HepG2 (cell line): Measurements from ENCODE around the gene RPS6KA3. TPM values are rescaled to one million over a fixed set of nuclear protein-coding genes. Genes with fewer than 3 reads are reported as not detected.

Experiments used
- ATAC-seq: fragments of 200-7000 bp; cut with Tn5 transposase; 3 replicates; pipeline ENCODE4 v1.9.1; 2020; ENCODE audit warnings: mild to moderate bottlenecking, moderate library complexity
- BruUV-seq: library from RNA; stranded (reverse); fragments of 400-500 nt; replicated peaks from 2 replicates; lab custom pipeline; 2021; lab: Mats Ljungman, UMichigan
- CTCF ChIA-PET: fragments of 300-600 bp; formaldehyde crosslinking; extraction: SDS; loops from one replicate; lab custom pipeline; 2021; ENCODE audit warnings: low total read pairs, inconsistent platforms, low intra/inter-chr PET ratio; lab: Yijun Ruan, JAX
- POLR2A ChIA-PET: fragments of 350-600 bp; sonication (Branson Sonifier 250); formaldehyde crosslinking; loops from one replicate; lab custom pipeline; 2020; ENCODE audit warnings: antibody characterized with exemption, inconsistent platforms; lab: Yijun Ruan, JAX
- DNase-seq: peaks from one replicate; pipeline ENCODE4 v3.0.0-alpha.2; 2015; ENCODE audit warnings: low spot score
- FAIRE-seq: peaks from 3 replicates; lab custom pipeline; 2011; peaks lifted over from hg19 to GRCh38; lab: Jason Lieb, UNC
- H2AFZ ChIP-seq: one replicate; pipeline ENCODE4 v1.6.1; 2011; ENCODE audit warnings: low read length, inconsistent platforms
- H3K27ac ChIP-seq: fragments of 300-600 bp; 3 replicates; pipeline ENCODE4 v1.8.0; 2011; ENCODE audit warnings: mixed run types, mild to moderate bottlenecking, mixed read lengths, low read length, inconsistent platforms; ENCODE audit not compliant: insufficient read depth; ENCODE audit errors: extremely low read length
- H3K27me3 ChIP-seq, 2 experiments: fragments of 200-600 bp in 1 of 2; 2 replicates in 1 of 2; 3 replicates in 1 of 2; pipeline versions ENCODE4 v1.6.0 to v1.8.0; 2011; ENCODE audit warnings: low read length in 2 of 2, mild to moderate bottlenecking in 2 of 2, moderate library complexity in 2 of 2, inconsistent platforms in 1 of 2; ENCODE audit not compliant: insufficient read depth in 2 of 2, control insufficient read depth in 1 of 2
- H3K36me3 ChIP-seq, 2 experiments: fragments of 200-600 bp in 1 of 2; replicated peaks in 1 of 2; 2 replicates in 1 of 2; 3 replicates in 1 of 2; pipeline versions ENCODE4 v1.5.1 to v1.8.0; 2011; ENCODE audit warnings: low read length in 2 of 2, inconsistent platforms in 1 of 2; ENCODE audit not compliant: insufficient read depth in 2 of 2, control insufficient read depth in 1 of 2
- H3K4me1 ChIP-seq: 2 replicates; pipeline ENCODE4 v1.5.1; 2012; ENCODE audit warnings: low read length, inconsistent platforms; ENCODE audit not compliant: insufficient read depth
- H3K4me2 ChIP-seq: 2 replicates; pipeline ENCODE4 v1.6.0; 2011; ENCODE audit warnings: low read depth, low read length, inconsistent platforms
- H3K4me3 ChIP-seq, 3 experiments: fragments of 200-600 bp in 1 of 3; sonication (generic), shearing (Covaris generic) in 1 of 3; replicated peaks in 1 of 3; 2 replicates each; pipeline ENCODE4 v1.5.1; 2011 to 2016; ENCODE audit warnings: low read length in 3 of 3, inconsistent platforms in 2 of 3, low read depth in 2 of 3, mild to moderate bottlenecking in 2 of 3, control low read depth in 1 of 3, mixed read lengths in 1 of 3; ENCODE audit not compliant: insufficient read depth in 1 of 3
- H3K79me2 ChIP-seq: one replicate; pipeline ENCODE4 v1.6.1; 2011; ENCODE audit warnings: low read length, inconsistent platforms; ENCODE audit not compliant: insufficient read depth
- H3K9ac ChIP-seq: 2 replicates; pipeline ENCODE4 v1.6.0; 2011; ENCODE audit warnings: mild to moderate bottlenecking, low read depth, low read length, inconsistent platforms; ENCODE audit not compliant: insufficient read depth
- H3K9me3 ChIP-seq: 2 replicates; pipeline ENCODE4 v1.5.1; 2012; ENCODE audit warnings: mild to moderate bottlenecking, low read length
- H4K20me1 ChIP-seq: 2 replicates; pipeline ENCODE4 v1.6.0; 2011; ENCODE audit warnings: inconsistent platforms, mild to moderate bottlenecking, low read length, moderate library complexity; ENCODE audit not compliant: insufficient read depth
- CREB3 ChIP-seq: sonication (generic); formaldehyde crosslinking; IDR thresholded peaks from 2 replicates; pipeline ENCODE4 v1.5.0; 2020; ENCODE audit warnings: missing genetic modification reagents
- GATAD1 ChIP-seq: IDR thresholded peaks from 2 replicates; pipeline ENCODE4 v1.6.1; 2016; ENCODE audit warnings: missing genetic modification reagents, missing compliant biosample characterization
- HCFC1 ChIP-seq: fragments of 150-350 bp; IDR thresholded peaks from 2 replicates; pipeline ENCODE4 v1.6.1; 2014; ENCODE audit warnings: low read depth, low read length
- KDM3A ChIP-seq: IDR thresholded peaks from 2 replicates; pipeline ENCODE4 v1.6.1; 2018; ENCODE audit warnings: low read depth, missing compliant biosample characterization
- POLR2AphosphoS2 ChIP-seq: IDR thresholded peaks from 2 replicates; pipeline ENCODE4 v1.6.1; 2011; ENCODE audit warnings: low read depth, low read length, improper control_type of control experiment
- THAP8 ChIP-seq: sonication (generic); formaldehyde crosslinking; IDR thresholded peaks from 2 replicates; pipeline ENCODE4 v1.5.1; 2020; ENCODE audit warnings: missing genetic modification reagents, mild to moderate bottlenecking, borderline replicate concordance
- ZNF691 ChIP-seq: sonication (generic); formaldehyde crosslinking; IDR thresholded peaks from 2 replicates; pipeline ENCODE4 v1.4.0; 2020; ENCODE audit warnings: missing genetic modification reagents, low read depth, mild to moderate bottlenecking, borderline replicate concordance
- WGBS: methylation state at CpG from one replicate; pipeline ENCODE4 v1.1.6; 2017; ENCODE audit warnings: low lambda C conversion rate; 5-methylcytosine and 5-hydroxymethylcytosine counted together
- in situ Hi-C: cut with HindIII; loops from 2 replicates; pipeline ENCODE4 v1.10.0; 2017; ENCODE audit warnings: low pct_unique_long_range_greater_than_20kb; ENCODE audit not compliant: extremely low pct_ligation_motif_present
- intact Hi-C: fragments of 100-400 bp; cut with micrococcal nuclease; formaldehyde crosslinking; loops from one replicate; pipeline ENCODE4 v1.10.0; 2022; ENCODE audit not compliant: unreplicated experiment
- polyA plus RNA-seq, 8 experiments: library from polyadenylated mRNA; depleted of rRNA in 3 of 8; stranded (reverse) in 7 of 8; unstranded in 1 of 8; fragments of >200 nt; fragmentation: Illumina TruSeq in 4 of 8; extraction: Trizol in 4 of 8; gene quantifications; 2 replicates each; pipeline versions ENCODE4 v1.2.1 to v1.2.3, GENCODE V29; 2011 to 2016; ENCODE audit warnings: low read depth in 4 of 8, missing spikeins in 1 of 8, mixed read lengths in 1 of 8; ENCODE audit not compliant: insufficient read depth in 1 of 8
- total RNA-seq, 5 experiments: library from RNA; depleted of rRNA; stranded (reverse); fragments of >200 nt; fragmentation: Illumina TruSeq; extraction: Trizol; gene quantifications; 2 replicates each; pipeline ENCODE4 v1.2.3, GENCODE V29; 2016; ENCODE audit warnings: low read depth in 1 of 5

The RPS6KA3 gene
- total and polyA plus RNA-seq, 2 of the 13 experiments (the other 11 are each of a cell fraction or from before 2014, with no cell fraction given), result 314 to 357 TPM

GRCh38 chrX:20217271-20217670 lies 49.4 kb downstream of the RPS6KA3 start:
- no TSS peak for BruUV-seq
- H2AFZ ChIP-seq, result no peak overlapping the region
- H3K4me1 ChIP-seq, result peaks cover 96% of the 10 kb centered on the region
- intact Hi-C loops (no loop called here), in situ Hi-C loops (no loop called here)
- DNase-seq (no peak), ATAC-seq (no peak), FAIRE-seq (no peak)
- H3K9ac ChIP-seq, result no peak overlapping the region
- 0 out of 5 replicates have a peak, but pooled peaks cover 0 to 10% of the 10 kb centered on the region in 2 experiments for H3K36me3 ChIP-seq
- no peak overlapping the region for H3K4me2 ChIP-seq
- no peak overlapping the region for H3K4me3 ChIP-seq
- CTCF ChIA-PET, result no interaction called here
- TF ChIP-seq CREB3 (CRISPR knock-in tag), result no peak
- no peak for TF ChIP-seq KDM3A (CRISPR knock-in tag)
- no peak for TF ChIP-seq GATAD1 (CRISPR knock-in tag)
- no peak for TF ChIP-seq POLR2AphosphoS2
- no peak for TF ChIP-seq ZNF691 (CRISPR knock-in tag)
- no peak for TF ChIP-seq THAP8 (CRISPR knock-in tag)
- no peak for TF ChIP-seq HCFC1
- POLR2A ChIA-PET, result no interaction called here
- no peaks in the 10 kb centered on the region for H3K9me3 ChIP-seq
- no peaks in the 10 kb centered on the region for H3K27me3 ChIP-seq
- H3K27ac ChIP-seq, result no peak overlapping the region
- H3K79me2 ChIP-seq, result peaks cover 86% of the 10 kb centered on the region
- 97% methylated on average over 1 of the region's 1 CpG for WGBS
- H4K20me1 ChIP-seq, result peaks cover 35% of the 10 kb centered on the region; the same call in 1 of the 2 replicates
